EH (cell line): ENCODE measurements around the gene ELOVL1.
A peak's percentile ranks its signal among the peaks of the same experiment; 100 is the strongest.
"Not testable (repeated sequence)": the region's sequence is repeated elsewhere in the genome, so short reads cannot be mapped to it uniquely, and the experiment has no call there.

Experiments
- DNase-seq: peaks from one replicate; pipeline ENCODE4 v3.0.0-alpha.2; 2015; ENCODE audit warnings: low read depth

ELOVL1 gene

GRCh38 chr1:43381612-43382011 lies 13.8 kb upstream of the ELOVL1 start:
- no peak for DNase-seq

GRCh38 chr1:43379476-43379875 lies 11.7 kb upstream of the ELOVL1 start:
- DNase-seq = no peak

GRCh38 chr1:43377831-43378230 lies 10.0 kb upstream of the ELOVL1 start:
- no peak for DNase-seq

- no peak for DNase-seq
Observed at GRCh38 chr1:43376723-43377235, 9.0 kb upstream of the ELOVL1 start.

GRCh38 chr1:43373066-43373940 lies 5.5 kb upstream of the ELOVL1 start:
- peak; percentile 81 for DNase-seq

- DNase-seq = peak; percentile 44
Observed at GRCh38 chr1:43372172-43372571, 4.4 kb upstream of the ELOVL1 start.

GRCh38 chr1:43370564-43370963 lies 2.8 kb upstream of the ELOVL1 start:
- no peak for DNase-seq

GRCh38 chr1:43369779-43370178 lies 2.0 kb upstream of the ELOVL1 start:
- DNase-seq = not testable (repeated sequence)

GRCh38 chr1:43368646-43369020 lies 822 bp upstream of the ELOVL1 start:
- DNase-seq = no peak

GRCh38 chr1:43367026-43367903 lies 546 bp downstream of the ELOVL1 start:
- DNase-seq = no peak

- DNase-seq = peak; percentile 56
Observed at GRCh38 chr1:43366601-43367025, 1.2 kb downstream of the ELOVL1 start.

- DNase-seq = no peak
Observed at GRCh38 chr1:43366179-43366578, 1.6 kb downstream of the ELOVL1 start.

GRCh38 chr1:43365678-43366077 lies 2.1 kb downstream of the ELOVL1 start:
- DNase-seq = no peak

- DNase-seq = no peak
Observed at GRCh38 chr1:43363935-43364525, 3.8 kb downstream of the ELOVL1 start.

GRCh38 chr1:43363283-43363934 lies 4.4 kb downstream of the ELOVL1 start:
- DNase-seq = peak; percentile 48

GRCh38 chr1:43360616-43361015 lies 7.2 kb downstream of the ELOVL1 start:
- no peak for DNase-seq

GRCh38 chr1:43359696-43360095 lies 8.1 kb downstream of the ELOVL1 start:
- peak; percentile 44 for DNase-seq

- DNase-seq = peak; percentile 97
Observed at GRCh38 chr1:43358746-43359693, 8.8 kb downstream of the ELOVL1 start, which contains the start of gene CDC20. Gene CDC20 (plus strand): TSS chr1:43358981. CDS start chr1:43359216, 235 bp downstream.

GRCh38 chr1:43358121-43358745 lies 9.6 kb downstream of the ELOVL1 start:
- DNase-seq = peak; percentile 58

GRCh38 chr1:43357251-43357650 lies 10.6 kb downstream of the ELOVL1 start:
- DNase-seq = no peak
